ENCODE data around the gene FIGLA. TPM values are rescaled to one million over a fixed set of nuclear protein-coding genes. Genes with fewer than 3 reads are reported as not detected.

The FIGLA gene
- total and polyA plus RNA-seq, 2 experiments from 2014 or later: not detected

- no peaks in the 10 kb centered on the region for H3K36me3 ChIP-seq
- H3K4me3 ChIP-seq: no peak overlapping the region
- TF ChIP-seq CTCF (IDR thresholded peaks at IDR 0.05; ENCODE audit: low read depth, low read length): no peak
- H3K27me3 ChIP-seq: no peaks in the 10 kb centered on the region
- peak in 1 of 2 donors; percentile 53 for DNase-seq (ENCODE audit: low read depth in 1 of 2, low spot score in 1 of 2)
- H3K27ac ChIP-seq: no peak overlapping the region
- no peaks in the 10 kb centered on the region for H3K9me3 ChIP-seq (ENCODE audit: low read depth)
- no peaks in the 10 kb centered on the region for H3K4me1 ChIP-seq (ENCODE audit: low read depth)
Measured at GRCh38 chr2:70828914-70829824, 38.7 kb upstream of the FIGLA start.

GRCh38 chr2:70828115-70828514, 37.7 kb upstream of the FIGLA start:
- DNase-seq (ENCODE audit: low read depth in 1 of 2, low spot score in 1 of 2): no peak

GRCh38 chr2:70827388-70827787, 36.9 kb upstream of the FIGLA start:
- no peaks in the 10 kb centered on the region for H3K9me3 ChIP-seq (ENCODE audit: low read depth)
- no peak overlapping the region for H3K4me3 ChIP-seq
- no peak for DNase-seq (ENCODE audit: low read depth in 1 of 2, low spot score in 1 of 2)

More at GRCh38 chr2:70828115-70828514, 37.7 kb upstream of the FIGLA start:
- Histone ChIP-seq H3K4me3 (no peak overlapping the region), H3K27me3 (no peaks in the 10 kb centered on the region), H3K27ac (no peak overlapping the region), H3K9me3 (ENCODE audit: low read depth) (no peaks in the 10 kb centered on the region), H3K4me1 (ENCODE audit: low read depth) (no peaks in the 10 kb centered on the region), H3K36me3 (no peaks in the 10 kb centered on the region)
- TF ChIP-seq CTCF (IDR thresholded peaks at IDR 0.05; ENCODE audit: low read depth, low read length): no peak

GRCh38 chr2:70826696-70827350, 36.4 kb upstream of the FIGLA start:
- no peaks in the 10 kb centered on the region for H3K27me3 ChIP-seq
- H3K4me3 ChIP-seq: no peak overlapping the region
- no peak overlapping the region for H3K27ac ChIP-seq
- H3K4me1 ChIP-seq (ENCODE audit: low read depth): no peaks in the 10 kb centered on the region
- H3K36me3 ChIP-seq: no peaks in the 10 kb centered on the region
- no peak for TF ChIP-seq CTCF (IDR thresholded peaks at IDR 0.05; ENCODE audit: low read depth, low read length)
- no peaks in the 10 kb centered on the region for H3K9me3 ChIP-seq (ENCODE audit: low read depth)
- no peak for DNase-seq (ENCODE audit: low read depth in 1 of 2, low spot score in 1 of 2)

More at GRCh38 chr2:70827388-70827787, 36.9 kb upstream of the FIGLA start:
- no peak for TF ChIP-seq CTCF (IDR thresholded peaks at IDR 0.05; ENCODE audit: low read depth, low read length)
- Histone ChIP-seq H3K27ac (no peak overlapping the region), H3K4me1 (ENCODE audit: low read depth) (no peaks in the 10 kb centered on the region), H3K36me3 (no peaks in the 10 kb centered on the region), H3K27me3 (no peaks in the 10 kb centered on the region)

GRCh38 chr2:70823249-70823648, 32.8 kb upstream of the FIGLA start:
- no peak for TF ChIP-seq CTCF (IDR thresholded peaks at IDR 0.05; ENCODE audit: low read depth, low read length)
- Histone ChIP-seq H3K27ac (no peak overlapping the region), H3K36me3 (no peaks in the 10 kb centered on the region), H3K9me3 (ENCODE audit: low read depth) (no peaks in the 10 kb centered on the region), H3K4me3 (no peak overlapping the region), H3K27me3 (no peaks in the 10 kb centered on the region), H3K4me1 (ENCODE audit: low read depth) (no peaks in the 10 kb centered on the region)
- no peak for DNase-seq (ENCODE audit: low read depth in 1 of 2, low spot score in 1 of 2)
